22Rv1 (cell line): ENCODE measurements around the gene EEIG1.

Experiments
- H3K27ac ChIP-seq: fragments of 450-650 bp; 2 replicates; pipeline ENCODE4 v1.5.1; 2017
- CTCF ChIP-seq: fragments of 450-650 bp; IDR thresholded peaks from 2 replicates; pipeline ENCODE4 v1.5.1; 2017; ENCODE audit warnings: mild to moderate bottlenecking
- ZFX ChIP-seq: fragments of 450-650 bp; IDR thresholded peaks from 2 replicates; pipeline ENCODE4 v1.6.1; 2017; ENCODE audit warnings: antibody characterized with exemption, borderline replicate concordance

The EEIG1 gene

GRCh38 chr9:128022886-128023285 lies 42.1 kb upstream of the EEIG1 start:
- TF ChIP-seq CTCF = no peak
- no peak for TF ChIP-seq ZFX
- H3K27ac ChIP-seq = no peak overlapping the region

- no peak for TF ChIP-seq CTCF
- TF ChIP-seq ZFX = no peak
- no peak overlapping the region for H3K27ac ChIP-seq
These were observed 40.3 kb upstream of the EEIG1 start for GRCh38 chr9:128021098-128021497.

- no peak overlapping the region for H3K27ac ChIP-seq
- TF ChIP-seq ZFX (no peak), CTCF (peak; percentile 34)
These were observed 39.9 kb upstream of the EEIG1 start for GRCh38 chr9:128020692-128021091.

- no peak overlapping the region for H3K27ac ChIP-seq
- TF ChIP-seq ZFX (no peak), CTCF (no peak)
These were observed 34.9 kb upstream of the EEIG1 start for GRCh38 chr9:128015696-128016095.

GRCh38 chr9:128011071-128011817 lies 30.5 kb upstream of the EEIG1 start:
- no peak overlapping the region for H3K27ac ChIP-seq
- no peak for TF ChIP-seq ZFX
- no peak for TF ChIP-seq CTCF

GRCh38 chr9:128009639-128010038 lies 28.9 kb upstream of the EEIG1 start:
- no peak overlapping the region for H3K27ac ChIP-seq

More at GRCh38 chr9:128009639-128010038, 28.9 kb upstream of the EEIG1 start:
- TF ChIP-seq CTCF = no peak
- TF ChIP-seq ZFX = no peak
